HCT116 (cell line): ENCODE data around the gene PHF21B.

ENCODE experiments used
- CBX3 ChIP-seq: IDR thresholded peaks from 2 replicates; pipeline ENCODE4 v1.6.1; 2012; ENCODE audit warnings: low read depth
- CEBPB ChIP-seq: IDR thresholded peaks from 2 replicates; pipeline ENCODE4 v1.6.1; 2012; ENCODE audit warnings: low read depth
- CTCF ChIP-seq, 3 experiments: fragments of 200-600 bp in 1 of 3; sonication (generic) in 1 of 3; IDR thresholded peaks in 2 of 3; conservative IDR thresholded peaks in 1 of 3; 2 replicates each; pipeline ENCODE4 v1.5.1; 2012 to 2017; ENCODE audit warnings: low read depth in 2 of 3, low read length in 2 of 3, antibody characterized with exemption in 1 of 3, borderline replicate concordance in 1 of 3, control low read depth in 1 of 3, mild to moderate bottlenecking in 1 of 3, mixed read lengths in 1 of 3, mixed run types in 1 of 3, moderate library complexity in 1 of 3; ENCODE audit not compliant: insufficient read depth in 1 of 3
- ELF1 ChIP-seq: IDR thresholded peaks from 2 replicates; pipeline ENCODE4 v1.6.1; 2012; ENCODE audit warnings: low read depth, borderline replicate concordance
- EZH2phosphoT487 ChIP-seq: fragments of 200-600 bp; IDR thresholded peaks from 2 replicates; pipeline ENCODE4 v1.6.1; 2018; ENCODE audit warnings: antibody characterized with exemption, borderline replicate concordance
- MAX ChIP-seq: IDR thresholded peaks from 2 replicates; pipeline ENCODE4 v1.6.1; 2012
- POLR2A ChIP-seq: IDR thresholded peaks from 2 replicates; pipeline ENCODE4 v1.7.0; 2011; ENCODE audit warnings: borderline replicate concordance; ENCODE audit not compliant: insufficient read depth, insufficient read length; ENCODE audit errors: extremely low read depth
- POLR2AphosphoS5 ChIP-seq: IDR thresholded peaks from 2 replicates; pipeline ENCODE4 v1.6.1; 2011; ENCODE audit warnings: mild to moderate bottlenecking, low read depth, low read length, moderate library complexity
- RAD21 ChIP-seq: IDR thresholded peaks from 2 replicates; pipeline ENCODE4 v1.6.1; 2012; ENCODE audit warnings: low read depth, mild to moderate bottlenecking
- SP1 ChIP-seq: IDR thresholded peaks from 2 replicates; pipeline ENCODE4 v1.6.1; 2012; ENCODE audit warnings: low read depth
- SRF ChIP-seq: IDR thresholded peaks from 2 replicates; pipeline ENCODE4 v1.6.1; 2012; ENCODE audit warnings: low read depth
- YY1 ChIP-seq: IDR thresholded peaks from 2 replicates; pipeline ENCODE4 v1.6.1; 2011; ENCODE audit warnings: low read length, low read depth, moderate library complexity, mild to moderate bottlenecking; ENCODE audit not compliant: insufficient replicate concordance; ENCODE audit errors: extremely low read depth

GRCh38 chr22:45042263-45042662 lies 32.5 kb upstream of the PHF21B start:
- TF ChIP-seq CTCF (IDR thresholded peaks at IDR 0.05 in 2 of 3, conservative IDR thresholded peaks at IDR 0.05 in 1 of 3; ENCODE audit: borderline replicate concordance in 1 of 3, insufficient read depth in 1 of 3, low read depth in 2 of 3, low read length in 2 of 3) (no peak), RAD21 (no peak), EZH2phosphoT487 (no peak), MAX (no peak), YY1 (no peak), POLR2A (no peak), SRF (no peak), ELF1 (no peak), SP1 (no peak), CBX3 (no peak), POLR2AphosphoS5 (no peak), CEBPB (no peak)
